K562 (cell line): ENCODE data around the gene ZNF699. TPM values are rescaled to one million over a fixed set of nuclear protein-coding genes. Genes with fewer than 3 reads are reported as not detected.
A peak's percentile ranks its signal among the peaks of the same experiment; 100 is the strongest.

Experiments
- ATAC-seq: fragments of 200-7000 bp; cut with Tn5 transposase; 3 replicates; pipeline ENCODE4 v1.9.1; 2020; ENCODE audit warnings: moderate library complexity
- BruUV-seq: library from RNA; stranded (reverse); fragments of 400-500 nt; replicated peaks from 2 replicates; lab custom pipeline; 2021; lab: Mats Ljungman, UMichigan
- CTCF ChIA-PET: fragments of 300-600 bp; formaldehyde crosslinking; extraction: SDS; loops from one replicate; lab custom pipeline; 2021; ENCODE audit warnings: low intra/inter-chr PET ratio; lab: Yijun Ruan, JAX
- POLR2A ChIA-PET: fragments of 300-600, 350-650 bp; sonication (Branson Sonifier 250); formaldehyde crosslinking; extraction: SDS; loops from one replicate; lab custom pipeline; 2021; ENCODE audit warnings: antibody characterized with exemption, inconsistent platforms; lab: Yijun Ruan, JAX
- DNase-seq, 4 experiments: peaks; one replicate each; pipeline versions ENCODE4 v3.0.0 to v3.0.0-alpha.2; 2011 to 2018; ENCODE audit warnings: low spot score in 3 of 4, mixed read lengths in 3 of 4; ENCODE audit errors: extremely low read depth in 1 of 4
- FAIRE-seq: peaks from 2 replicates; lab custom pipeline; 2011; peaks lifted over from hg19 to GRCh38; lab: Jason Lieb, UNC
- H2AFZ ChIP-seq: 2 replicates; pipeline ENCODE4 v1.6.0; 2011; ENCODE audit warnings: low read depth, low read length, control low read depth, inconsistent platforms
- H3K27ac ChIP-seq: fragments of 200-600 bp; 3 replicates; pipeline ENCODE4 v1.8.0; 2011; ENCODE audit warnings: low read depth, mild to moderate bottlenecking, control low read depth, inconsistent platforms, low read length, moderate library complexity, mixed read lengths; ENCODE audit errors: extremely low read depth
- H3K27me3 ChIP-seq, 2 experiments: fragments of 300-600 bp in 1 of 2; 2 replicates in 1 of 2; 3 replicates in 1 of 2; pipeline versions ENCODE4 v1.6.0 to v1.8.0; 2011; ENCODE audit warnings: inconsistent platforms in 2 of 2, low read length in 2 of 2, mild to moderate bottlenecking in 1 of 2, mixed read lengths in 1 of 2, moderate library complexity in 1 of 2; ENCODE audit not compliant: control insufficient read depth in 2 of 2, insufficient read depth in 2 of 2
- H3K36me3 ChIP-seq: fragments of 300-600 bp; 3 replicates; pipeline ENCODE4 v1.8.0; 2011; ENCODE audit warnings: mild to moderate bottlenecking, low read length, inconsistent platforms; ENCODE audit not compliant: control insufficient read depth, insufficient read depth
- H3K4me1 ChIP-seq, 2 experiments: fragments of 200-600 bp in 1 of 2; replicated peaks in 1 of 2; 2 replicates in 1 of 2; 3 replicates in 1 of 2; pipeline versions ENCODE4 v1.5.1 to v1.8.0; 2011; ENCODE audit warnings: inconsistent platforms in 2 of 2, low read length in 2 of 2, mild to moderate bottlenecking in 1 of 2, mixed read lengths in 1 of 2, moderate library complexity in 1 of 2; ENCODE audit not compliant: control insufficient read depth in 2 of 2, insufficient read depth in 2 of 2
- H3K4me2 ChIP-seq: 2 replicates; pipeline ENCODE4 v1.6.1; 2011; ENCODE audit warnings: low read length, control low read depth, inconsistent platforms, mixed read lengths; ENCODE audit not compliant: insufficient read depth
- H3K4me3 ChIP-seq: fragments of 200-600 bp; sonication (generic), shearing (Covaris generic); 2 replicates; pipeline ENCODE4 v1.5.1; 2016; ENCODE audit warnings: control low read depth, inconsistent platforms
- H3K79me2 ChIP-seq: fragments of 200-600 bp; 3 replicates; pipeline ENCODE4 v1.8.0; 2011; ENCODE audit warnings: low read length, inconsistent platforms; ENCODE audit not compliant: control insufficient read depth, insufficient read depth
- H3K9ac ChIP-seq, 2 experiments: 2 replicates each; pipeline versions ENCODE4 v1.6.0 to v1.6.1; 2011; ENCODE audit warnings: low read depth in 2 of 2, low read length in 2 of 2, control low read depth in 1 of 2, inconsistent platforms in 1 of 2, mild to moderate bottlenecking in 1 of 2, mixed read lengths in 1 of 2; ENCODE audit not compliant: insufficient read depth in 1 of 2
- H3K9me1 ChIP-seq: one replicate; pipeline ENCODE4 v1.6.0; 2011; ENCODE audit warnings: inconsistent platforms, mild to moderate bottlenecking, low read length, moderate library complexity; ENCODE audit not compliant: control insufficient read depth, insufficient read depth
- H3K9me3 ChIP-seq: replicated peaks from 2 replicates; pipeline ENCODE4 v1.5.1; 2011; ENCODE audit warnings: low read depth, low read length, inconsistent platforms; ENCODE audit not compliant: control insufficient read depth, insufficient read depth
- H4K20me1 ChIP-seq: replicated peaks from 2 replicates; pipeline ENCODE4 v1.6.1; 2011; ENCODE audit warnings: low read length, inconsistent platforms, mixed read lengths; ENCODE audit not compliant: control insufficient read depth, insufficient read depth
- ETV6 ChIP-seq, 3 experiments: fragments of 150-350 bp in 1 of 3; sonication (generic) in 1 of 3; formaldehyde crosslinking in 1 of 3; IDR thresholded peaks; 2 replicates each; pipeline versions ENCODE4 v1.6.1 to v1.8.0; 2014 to 2022; ENCODE audit warnings: borderline replicate concordance in 2 of 3, low read depth in 2 of 3, antibody characterized with exemption in 1 of 3, low read length in 1 of 3, mild to moderate bottlenecking in 1 of 3, missing genetic modification reagents in 1 of 3
- IFI16 ChIP-seq: fragments of 250-450 bp; sonication (Bioruptor Pico); IDR thresholded peaks from 2 replicates; pipeline ENCODE4 v2.1.2; 2022; ENCODE audit warnings: mild to moderate bottlenecking, inconsistent platforms
- TRIM28 ChIP-seq: fragments of 450-650 bp; IDR thresholded peaks from 2 replicates; pipeline ENCODE4 v1.6.1; 2017
- ZNF274 ChIP-seq: IDR thresholded peaks from 2 replicates; pipeline ENCODE4 v1.6.1; 2011; ENCODE audit warnings: low read depth, mild to moderate bottlenecking, low read length, moderate library complexity, borderline replicate concordance
- ZNF75A ChIP-seq: fragments of 450-650 bp; formaldehyde crosslinking; IDR thresholded peaks from 2 replicates; pipeline ENCODE4 v1.4.0; 2020; ENCODE audit warnings: mild to moderate bottlenecking
- WGBS: fragments of 100-300 bp; shearing (Covaris generic); methylation state at CpG from one replicate; pipeline ENCODE4 v1.1.6; 2016; ENCODE audit warnings: low coverage, mixed read lengths; ENCODE audit not compliant: insufficient coverage; ENCODE audit errors: missing lambda C conversion rate; 5-methylcytosine and 5-hydroxymethylcytosine counted together
- in situ Hi-C: fragments of 300-500 bp; cut with MboI; formaldehyde crosslinking; loops from 4 replicates; pipeline ENCODE4 v1.15.0; 2018; ENCODE audit warnings: inconsistent platforms, mixed read lengths
- intact Hi-C: fragments of 100-400 bp; cut with micrococcal nuclease; formaldehyde crosslinking; loops from 2 replicates; pipeline ENCODE4 v1.14.2; 2022
- polyA plus RNA-seq, 8 experiments: library from polyadenylated mRNA; depleted of rRNA in 4 of 8; stranded (reverse) in 5 of 8; unstranded in 3 of 8; fragments of >200 nt; fragmentation: Nextera tagmentation in 2 of 8; fragmentation: Illumina TruSeq in 1 of 8; extraction: Ambion mirVana in 2 of 8; extraction: Trizol in 1 of 8; gene quantifications; 2 replicates each; pipeline versions ENCODE4 v1.2.1 to v1.2.3, GENCODE V29; 2011 to 2014; ENCODE audit warnings: inconsistent platforms in 1 of 8, missing spikeins in 1 of 8
- total RNA-seq, 7 experiments: library from RNA; depleted of rRNA in 6 of 7; stranded (reverse); fragments of >200 nt in 6 of 7; fragmentation: Illumina TruSeq in 2 of 7; extraction: Trizol in 2 of 7; gene quantifications; 2 replicates each; pipeline versions ENCODE4 v1.2.1 to v1.2.3, GENCODE V29; 2011 to 2021; ENCODE audit warnings: low replicate concordance in 1 of 7

Gene ZNF699
- total and polyA plus RNA-seq, 9 of the 15 experiments (the other 6 are each of a cell fraction or from before 2014, with no cell fraction given): 0.08 to 4.1 (median 3.1) TPM

DNA sequence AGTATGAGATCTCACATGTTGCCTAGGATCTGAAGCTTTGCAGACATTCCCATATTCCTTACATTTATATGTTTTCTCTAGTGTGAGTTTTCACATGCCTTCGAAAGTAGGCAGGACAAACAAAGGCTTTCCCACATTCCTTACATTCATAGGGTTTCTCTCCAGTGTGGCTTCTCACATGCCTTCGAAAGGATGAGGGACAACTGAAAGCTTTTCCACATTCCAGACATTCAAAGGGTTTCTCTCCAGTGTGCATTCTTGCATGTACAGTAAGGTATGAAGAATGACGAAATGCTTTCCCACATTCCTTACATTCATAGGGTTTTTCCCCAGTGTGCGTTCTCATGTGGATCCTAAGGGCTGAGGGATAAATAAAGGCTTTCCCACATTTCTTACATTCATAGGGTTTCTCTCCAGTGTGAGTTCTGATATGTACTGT, 14.2 kb downstream of the ZNF699 start:
- Histone ChIP-seq H3K9me3 (peaks cover 1% of the 10 kb centered on the region; the same call in 1 of the 2 replicates), H2AFZ (no peak overlapping the region), H3K27me3 (no peaks in the 10 kb centered on the region), H3K4me3 (no peak overlapping the region), H3K4me2 (no peak overlapping the region), H3K9ac (no peak overlapping the region), H4K20me1 (no peaks in the 10 kb centered on the region), H3K27ac (no peak overlapping the region), H3K36me3 (peaks cover 20% of the 10 kb centered on the region; the same call in 1 of the 3 replicates), H3K4me1 (no peaks in the 10 kb centered on the region), H3K9me1 (no peaks in the 10 kb centered on the region), H3K79me2 (no peaks in the 10 kb centered on the region)
- ChIA-PET POLR2A (no interaction called here), CTCF (no interaction called here)
- WGBS: 31% methylated on average over 4 of the region's 4 CpGs
- BruUV-seq: no TSS peak
- TF ChIP-seq ZNF274 (peak; percentile 95), ZNF75A (CRISPR knock-in tag) (peak; percentile 90), IFI16 (CRISPR knock-in tag) (no peak), ETV6 (IDR thresholded peaks at IDR 0.05; ENCODE audit: borderline replicate concordance in 1 of 2, low read depth in 2 of 2, low read length in 1 of 2) (no peak), ETV6 (CRISPR knock-in tag; IDR thresholded peaks at IDR 0.05; ENCODE audit: borderline replicate concordance) (no peak), TRIM28 (peak; percentile 50; the same call in 1 of the 2 replicates)
- FAIRE-seq: no peak
- intact Hi-C loops (no loop called here), in situ Hi-C loops (no loop called here)
- no peak for ATAC-seq
- no peak for DNase-seq
